ENCODE results near the gene COL4A2. TPM values are rescaled to one million over a fixed set of nuclear protein-coding genes. Genes with fewer than 3 reads are reported as not detected.
"Not testable (repeated sequence)": the region's sequence is repeated elsewhere in the genome, so short reads cannot be mapped to it uniquely, and the experiment has no call there.

The COL4A2 gene
- total RNA-seq, 1 experiment from 2014 or later, result 6.1 TPM

GRCh38 chr13:110317093-110317492, 10.0 kb downstream of the COL4A2 start:
- DNase-seq (ENCODE audit: low spot score), result no peak
- in situ Hi-C loops (cut with HindIII; ENCODE audit: low sequenced_read_pairs), result no loop called here

- in situ Hi-C loops (cut with HindIII; ENCODE audit: low sequenced_read_pairs), result no loop called here
Measured at GRCh38 chr13:110317496-110318195, 10.6 kb downstream of the COL4A2 start.

GRCh38 chr13:110318920-110319319, 11.8 kb downstream of the COL4A2 start:
- in situ Hi-C loops (cut with HindIII; ENCODE audit: low sequenced_read_pairs), result no loop called here
- no peak for DNase-seq (ENCODE audit: low spot score)

More at GRCh38 chr13:110317496-110318195, 10.6 kb downstream of the COL4A2 start:
- DNase-seq (ENCODE audit: low spot score), result no peak

GRCh38 chr13:110319397-110319773, 12.3 kb downstream of the COL4A2 start:
- DNase-seq (ENCODE audit: low spot score), result no peak
- in situ Hi-C loops (cut with HindIII; ENCODE audit: low sequenced_read_pairs), result no loop called here

GRCh38 chr13:110319774-110320509, 12.9 kb downstream of the COL4A2 start:
- in situ Hi-C loops (cut with HindIII; ENCODE audit: low sequenced_read_pairs), result no loop called here
- no peak for DNase-seq (ENCODE audit: low spot score)

GRCh38 chr13:110320645-110321044, 13.6 kb downstream of the COL4A2 start:
- DNase-seq (ENCODE audit: low spot score), result no peak
- in situ Hi-C loops (cut with HindIII; ENCODE audit: low sequenced_read_pairs), result no loop called here

- in situ Hi-C loops (cut with HindIII; ENCODE audit: low sequenced_read_pairs); DNase-seq (ENCODE audit: low spot score): not testable (repeated sequence)
Measured at GRCh38 chr13:110321573-110321972, 14.5 kb downstream of the COL4A2 start.

- in situ Hi-C loops (cut with HindIII; ENCODE audit: low sequenced_read_pairs), result no loop called here
- DNase-seq (ENCODE audit: low spot score), result no peak
Measured at GRCh38 chr13:110322126-110322827, 15.2 kb downstream of the COL4A2 start.

- in situ Hi-C loops (cut with HindIII; ENCODE audit: low sequenced_read_pairs), result no loop called here
- no peak for DNase-seq (ENCODE audit: low spot score)
Measured at GRCh38 chr13:110322828-110323171, 15.7 kb downstream of the COL4A2 start.

GRCh38 chr13:110323172-110323891, 16.2 kb downstream of the COL4A2 start:
- no peak for DNase-seq (ENCODE audit: low spot score)

GRCh38 chr13:110324026-110324749, 17.1 kb downstream of the COL4A2 start:
- DNase-seq (ENCODE audit: low spot score), result no peak
- in situ Hi-C loops (cut with HindIII; ENCODE audit: low sequenced_read_pairs), result no loop called here

More at GRCh38 chr13:110323172-110323891, 16.2 kb downstream of the COL4A2 start:
- in situ Hi-C loops (cut with HindIII; ENCODE audit: low sequenced_read_pairs), result no loop called here

GRCh38 chr13:110326263-110326904, 19.3 kb downstream of the COL4A2 start:
- in situ Hi-C loops (cut with HindIII; ENCODE audit: low sequenced_read_pairs), result no loop called here
- no peak for DNase-seq (ENCODE audit: low spot score)

GRCh38 chr13:110327051-110327721, 20.1 kb downstream of the COL4A2 start:
- in situ Hi-C loops (cut with HindIII; ENCODE audit: low sequenced_read_pairs), result no loop called here
- no peak for DNase-seq (ENCODE audit: low spot score)

GRCh38 chr13:110328573-110328972, 21.5 kb downstream of the COL4A2 start:
- in situ Hi-C loops (cut with HindIII; ENCODE audit: low sequenced_read_pairs), result no loop called here
- no peak for DNase-seq (ENCODE audit: low spot score)

- in situ Hi-C loops (cut with HindIII; ENCODE audit: low sequenced_read_pairs), result no loop called here
- no peak for DNase-seq (ENCODE audit: low spot score)
Measured at GRCh38 chr13:110329258-110329657, 22.2 kb downstream of the COL4A2 start.

- no peak for DNase-seq (ENCODE audit: low spot score)
- in situ Hi-C loops (cut with HindIII; ENCODE audit: low sequenced_read_pairs), result no loop called here
Measured at GRCh38 chr13:110329798-110330461, 22.8 kb downstream of the COL4A2 start.

- in situ Hi-C loops (cut with HindIII; ENCODE audit: low sequenced_read_pairs), result no loop called here
- peak; percentile 3 for DNase-seq (ENCODE audit: low spot score)
Measured at GRCh38 chr13:110330491-110331011, 23.5 kb downstream of the COL4A2 start.
